Astrocyte of the hippocampus (primary cell): ENCODE data around the gene ZFYVE19.

Experiments used
- DNase-seq: peaks from one replicate; pipeline ENCODE4 v3.0.0; 2011; ENCODE audit warnings: low read depth, low spot score

The ZFYVE19 gene

DNA sequence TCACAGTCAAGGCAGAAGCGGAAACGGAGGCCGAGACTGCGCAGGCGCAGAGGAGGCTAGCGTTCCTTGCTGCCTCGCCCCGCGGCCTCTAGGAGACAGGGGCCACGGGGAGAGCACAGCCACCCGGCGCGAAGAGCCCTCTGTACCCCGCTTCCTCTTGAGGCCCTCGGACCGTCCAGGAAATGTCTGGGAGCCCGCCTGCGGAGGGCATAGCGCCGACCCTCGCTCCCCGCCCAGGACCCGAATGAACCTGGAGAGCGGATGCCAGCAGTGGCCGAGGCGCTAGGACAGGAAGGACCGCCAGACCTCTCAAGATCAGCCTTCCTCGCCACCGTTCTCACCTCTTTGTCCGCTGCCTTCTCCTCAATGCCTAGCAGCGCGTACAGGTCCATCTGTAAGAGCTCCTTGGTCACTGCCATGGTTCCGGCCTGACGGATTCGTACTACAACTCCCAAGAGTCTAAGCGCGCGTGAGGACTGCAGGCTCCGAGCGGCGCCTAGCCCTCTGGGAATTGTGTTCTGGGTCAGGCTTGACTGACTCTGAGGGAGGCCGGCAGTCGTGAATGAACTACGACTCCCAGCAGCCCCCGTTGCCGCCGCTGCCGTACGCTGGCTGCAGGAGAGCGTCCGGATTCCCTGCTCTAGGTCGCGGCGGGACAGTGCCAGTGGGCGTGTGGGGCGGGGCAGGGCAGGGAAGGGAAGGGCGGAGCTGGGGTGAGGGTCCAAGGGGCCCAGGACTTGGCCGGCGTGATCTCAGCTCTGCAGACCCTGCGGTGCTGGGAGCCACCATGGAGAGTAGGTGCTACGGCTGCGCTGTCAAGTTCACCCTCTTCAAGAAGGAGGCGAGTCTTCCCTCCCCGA, at the start of gene ZFYVE19, which contains the start of gene DNAJC17:
ZFYVE19 (plus strand) TSS at position 62 of the 860 bp plus-strand sequence; CDS start at position 563, 501 bp downstream.
DNAJC17 (minus strand) TSS at position 446 of the 860 bp plus-strand sequence; CDS start at position 419, 27 bp downstream.
- peak; percentile 99 for DNase-seq

DNA sequence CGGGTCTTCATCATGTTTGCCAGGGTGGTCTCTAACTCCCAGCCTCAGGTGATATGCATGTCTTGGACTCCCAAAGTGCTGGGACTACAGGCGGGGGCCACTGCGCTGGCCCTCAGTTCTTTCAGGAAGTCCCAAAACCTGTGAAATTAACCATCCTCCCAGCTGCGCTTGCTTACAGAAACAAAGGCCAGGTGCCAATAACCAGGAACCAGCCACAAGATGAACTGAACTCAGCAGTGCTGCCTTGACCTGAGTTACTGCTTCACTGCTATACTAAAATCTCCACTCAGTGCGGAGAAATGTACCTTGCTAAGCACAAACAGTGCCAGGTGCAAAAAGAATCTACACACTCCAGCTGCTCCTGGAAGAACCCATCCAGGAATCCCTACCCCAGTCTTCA, 46.9 kb upstream of the ZFYVE19 start:
- DNase-seq, result no peak

- peak; percentile 88 for DNase-seq
These were observed 43.7 kb upstream of the ZFYVE19 start for GRCh38 chr15:40762919-40763800.

DNA sequence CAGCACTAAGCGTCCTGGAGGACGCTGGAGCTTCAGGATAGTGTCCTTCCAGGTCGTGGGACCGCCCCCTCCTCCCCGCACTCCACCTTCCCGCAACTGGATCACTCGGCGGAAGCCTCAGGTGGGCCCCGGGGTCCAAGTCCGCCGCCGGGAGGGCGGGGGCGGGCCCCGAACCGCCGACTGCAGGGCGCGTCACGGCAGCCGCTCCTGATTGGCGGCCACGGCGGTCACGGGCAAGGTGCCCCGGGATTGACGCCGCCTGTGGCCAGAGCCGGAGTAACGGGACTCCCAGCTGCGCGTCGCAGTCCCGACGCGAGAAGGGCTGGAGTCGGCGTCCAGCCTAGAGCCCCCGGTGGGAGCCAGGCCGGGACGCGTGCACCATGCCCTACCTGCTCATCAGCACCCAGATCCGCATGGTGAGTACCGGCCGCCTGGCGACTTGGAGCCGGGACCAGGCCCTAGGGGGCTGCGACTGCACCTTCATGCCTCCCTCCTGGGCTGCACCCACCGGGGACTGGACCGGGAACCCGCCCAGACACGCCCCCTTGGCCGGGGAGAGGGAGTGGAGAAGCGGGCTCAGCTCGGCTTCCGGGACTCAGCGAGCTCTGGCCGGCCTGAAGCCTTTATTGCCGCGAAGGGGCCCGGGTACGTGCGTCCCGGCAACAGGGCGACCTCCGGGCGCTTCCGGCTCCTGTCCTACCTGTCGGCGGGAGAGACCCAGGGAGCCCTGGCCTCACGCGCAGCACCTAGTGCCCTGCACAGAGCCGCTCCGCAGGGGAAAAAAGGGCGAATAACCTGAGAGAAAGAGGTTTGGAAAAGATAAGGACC, 42.9 kb upstream of the ZFYVE19 start, which contains the start of gene GCHFR:
GCHFR (plus strand) TSS at position 268 of the 828 bp plus-strand sequence; CDS start at position 381, 113 bp downstream.
- peak; percentile 90 for DNase-seq

DNA sequence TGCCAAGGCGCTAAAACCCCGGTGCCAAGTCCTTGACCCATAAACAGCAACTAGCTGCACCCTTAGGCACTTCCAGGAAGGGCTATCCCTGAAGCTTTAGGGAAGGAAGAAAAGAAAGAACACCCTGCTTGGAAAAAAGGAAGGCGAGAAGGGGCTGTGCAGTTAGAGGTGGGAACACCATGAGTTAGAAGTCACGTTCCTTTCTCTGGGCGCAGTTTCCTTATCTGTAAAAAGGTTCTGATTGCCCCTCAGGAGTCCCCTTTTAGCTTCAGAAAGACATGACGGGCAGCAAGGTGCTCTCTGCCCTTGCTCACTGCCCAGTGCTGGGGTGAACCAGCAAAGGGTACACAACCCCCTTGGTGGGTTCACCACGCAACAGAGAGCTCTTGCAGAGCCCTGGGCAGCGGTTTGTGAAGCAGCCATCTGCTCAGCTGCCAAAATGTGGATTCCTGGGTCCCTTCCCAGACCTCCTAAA, 42.2 kb upstream of the ZFYVE19 start:
- peak; percentile 36 for DNase-seq

GRCh38 chr15:40766194-40766815, 40.6 kb upstream of the ZFYVE19 start:
- DNase-seq, result peak; percentile 57

GRCh38 chr15:40766906-40767837, 39.7 kb upstream of the ZFYVE19 start:
- peak; percentile 86 for DNase-seq

GRCh38 chr15:40767838-40768500, 38.9 kb upstream of the ZFYVE19 start:
- no peak for DNase-seq

DNA sequence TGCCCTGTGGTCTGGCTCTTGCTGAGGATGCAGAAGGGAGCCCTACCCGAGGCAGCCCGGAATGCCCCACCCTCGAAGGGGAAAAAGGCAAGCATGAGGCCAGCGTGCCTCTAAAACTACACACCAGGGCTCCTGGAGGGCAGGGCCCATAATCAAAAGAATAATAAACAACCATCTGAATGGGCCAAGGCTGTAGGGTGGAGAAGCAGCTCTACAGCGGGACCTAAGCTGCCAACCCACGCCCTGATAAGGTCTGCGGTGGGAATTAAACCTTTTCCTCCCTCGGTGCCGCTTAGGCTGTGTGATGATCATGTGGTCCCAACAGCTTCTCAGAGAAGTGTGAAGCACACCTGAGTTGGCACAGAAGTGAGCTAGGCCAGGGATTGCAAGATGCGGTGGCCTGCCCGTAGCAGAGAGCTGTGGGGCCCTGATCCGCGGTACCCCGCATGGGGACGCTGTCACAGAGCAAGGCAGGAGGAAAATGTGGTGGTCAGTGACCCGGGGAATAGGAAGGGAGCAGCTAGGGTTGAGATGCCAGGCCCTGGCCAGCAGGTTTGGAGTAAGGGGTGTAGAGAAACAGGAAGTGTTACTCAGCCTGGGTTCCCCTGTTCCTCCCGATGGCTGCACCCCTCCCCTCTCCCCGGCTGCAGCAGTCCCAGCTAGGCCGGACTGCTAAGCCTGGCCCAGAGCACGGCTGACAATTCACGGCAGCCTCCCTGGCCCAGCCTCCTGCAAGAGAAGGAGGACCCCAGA, 38.2 kb upstream of the ZFYVE19 start:
- DNase-seq, result peak; percentile 44

DNA sequence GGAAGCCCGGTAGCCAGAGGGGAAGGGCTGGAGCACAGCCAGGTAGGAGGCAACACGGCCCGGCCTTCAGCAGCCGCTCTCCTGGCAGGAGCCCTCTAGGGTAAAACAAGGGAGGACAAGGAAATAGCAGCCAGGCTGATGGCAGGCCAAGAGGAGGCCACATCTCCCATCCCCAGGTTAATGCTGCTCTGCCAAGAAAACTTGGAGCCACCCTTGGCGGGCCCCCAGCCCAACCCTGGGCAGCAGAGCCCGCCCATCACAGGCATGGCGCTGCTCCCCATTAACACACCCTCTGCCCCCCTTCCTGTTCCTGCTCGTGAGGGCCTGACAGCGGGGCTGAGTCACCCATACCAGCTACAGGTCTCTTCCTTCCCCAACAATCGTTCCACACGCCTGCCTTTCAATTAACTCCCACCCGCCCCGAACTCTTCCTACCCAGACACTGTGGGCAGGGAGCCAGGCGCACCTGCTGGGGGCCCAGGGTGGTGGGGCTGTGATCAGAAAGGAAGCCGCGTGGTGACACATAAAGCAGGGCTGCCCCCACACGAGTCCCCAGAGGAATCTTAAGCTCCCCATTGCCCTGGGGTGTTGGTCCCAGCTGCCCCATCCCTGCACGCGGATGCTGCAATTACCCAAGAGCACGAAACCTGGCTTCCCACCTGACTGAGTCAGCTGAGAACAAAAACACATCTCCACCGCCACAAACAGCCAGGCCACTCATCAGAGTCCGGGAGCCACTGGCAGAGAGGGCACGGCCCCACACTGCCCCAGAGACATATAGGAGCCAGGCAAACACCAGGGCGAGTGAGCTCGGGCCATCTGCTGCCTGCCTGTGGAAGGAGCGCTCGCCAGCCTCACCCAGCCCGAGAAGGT, 37.4 kb upstream of the ZFYVE19 start, which contains the start of gene C15orf62:
C15orf62 (plus strand) TSS at position 707 of the 873 bp plus-strand sequence. CDS start 516 bp downstream, outside the sequence.
- DNase-seq, result peak; percentile 88

DNA sequence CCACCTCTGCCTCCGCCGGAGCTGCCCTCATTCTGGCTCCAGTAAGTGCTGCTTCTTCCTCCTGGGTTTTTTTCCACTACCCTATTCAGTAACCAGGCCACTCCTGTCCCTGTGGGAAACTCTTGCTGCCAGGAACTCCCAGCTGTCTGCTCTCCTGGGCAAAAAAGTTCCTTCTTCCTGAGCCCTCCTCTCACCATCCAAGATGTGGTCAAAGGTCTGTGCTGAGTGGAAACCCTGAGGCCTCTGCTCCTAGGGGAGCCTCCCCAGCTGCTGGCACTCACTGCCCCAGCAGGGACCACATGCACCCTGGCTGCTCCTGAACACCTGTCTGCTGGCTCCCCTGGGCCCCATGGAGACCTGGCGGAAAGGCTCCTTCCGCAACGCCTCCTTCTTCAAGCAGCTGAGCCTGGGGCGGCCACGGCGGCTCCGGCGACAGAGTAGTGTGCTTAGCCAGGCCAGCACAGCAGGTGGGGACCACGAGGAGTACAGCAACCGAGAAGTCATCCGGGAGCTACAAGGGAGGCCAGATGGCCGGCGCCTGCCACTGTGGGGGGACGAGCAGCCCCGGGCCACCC, 36.7 kb upstream of the ZFYVE19 start:
- no peak for DNase-seq

DNA sequence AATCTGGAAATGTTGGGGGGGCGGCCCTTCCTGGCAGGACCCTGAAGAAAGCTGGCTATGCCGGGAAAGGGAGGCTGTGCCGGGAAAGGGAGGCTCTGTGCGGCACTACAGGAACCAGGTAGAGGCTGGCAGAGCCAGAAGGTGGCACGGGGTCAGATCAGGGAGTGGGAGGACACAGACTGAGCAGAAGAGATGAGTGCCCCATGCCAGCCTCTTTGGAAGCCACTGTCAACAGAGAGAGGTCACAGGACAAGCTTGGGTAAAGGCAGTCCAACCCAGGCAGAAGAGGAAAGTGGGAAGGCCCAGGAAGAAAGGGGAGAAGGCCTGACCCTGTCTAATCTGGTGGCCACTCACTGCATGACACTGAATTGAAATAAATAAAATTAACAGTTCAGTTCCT, 35.6 kb upstream of the ZFYVE19 start:
- no peak for DNase-seq

DNA sequence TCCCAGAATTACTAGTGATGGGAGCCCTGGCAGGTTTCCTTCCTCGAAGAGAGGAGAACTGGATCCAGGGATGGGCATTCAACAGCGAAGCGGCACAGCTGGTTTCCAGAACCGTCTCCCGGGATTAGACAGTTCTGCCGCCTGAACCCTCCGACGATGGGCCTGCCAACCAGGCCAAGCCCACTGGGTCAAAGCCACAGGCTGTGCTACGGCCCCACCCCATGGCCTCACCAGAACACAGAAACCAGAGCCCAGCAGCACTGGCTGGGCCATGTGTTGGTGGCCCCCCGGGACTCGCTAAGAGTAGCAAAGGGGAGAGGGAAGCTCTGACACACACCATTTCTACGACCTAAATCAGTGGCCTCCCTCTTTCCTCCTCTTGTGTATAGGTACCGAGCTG, 34.9 kb upstream of the ZFYVE19 start:
- no peak for DNase-seq

DNA sequence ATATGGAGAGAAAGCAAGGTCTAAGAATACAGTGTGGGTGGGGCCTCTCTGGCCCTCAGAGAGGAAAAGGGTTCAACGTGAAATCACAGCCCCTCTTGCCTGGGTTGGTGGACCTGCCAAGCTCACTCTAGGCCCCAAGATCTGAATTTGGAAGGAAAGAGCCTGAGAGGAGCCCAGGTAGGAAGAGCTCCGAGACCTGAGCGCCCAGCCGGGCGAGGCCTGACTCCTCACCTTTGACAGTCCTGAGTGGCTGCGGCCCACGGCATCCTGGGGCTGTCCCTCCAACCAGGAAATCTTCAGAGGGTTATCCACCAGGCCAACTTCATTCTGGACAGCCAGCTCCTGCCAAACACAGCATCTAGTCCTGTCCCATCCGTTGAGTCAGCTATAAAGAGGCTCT, 33.4 kb upstream of the ZFYVE19 start:
- no peak for DNase-seq

GRCh38 chr15:40773902-40774301, 33.0 kb upstream of the ZFYVE19 start:
- DNase-seq, result no peak

GRCh38 chr15:40775007-40775406, 31.9 kb upstream of the ZFYVE19 start:
- no peak for DNase-seq
